ENCODE data around the gene ARMC7.

DNA sequence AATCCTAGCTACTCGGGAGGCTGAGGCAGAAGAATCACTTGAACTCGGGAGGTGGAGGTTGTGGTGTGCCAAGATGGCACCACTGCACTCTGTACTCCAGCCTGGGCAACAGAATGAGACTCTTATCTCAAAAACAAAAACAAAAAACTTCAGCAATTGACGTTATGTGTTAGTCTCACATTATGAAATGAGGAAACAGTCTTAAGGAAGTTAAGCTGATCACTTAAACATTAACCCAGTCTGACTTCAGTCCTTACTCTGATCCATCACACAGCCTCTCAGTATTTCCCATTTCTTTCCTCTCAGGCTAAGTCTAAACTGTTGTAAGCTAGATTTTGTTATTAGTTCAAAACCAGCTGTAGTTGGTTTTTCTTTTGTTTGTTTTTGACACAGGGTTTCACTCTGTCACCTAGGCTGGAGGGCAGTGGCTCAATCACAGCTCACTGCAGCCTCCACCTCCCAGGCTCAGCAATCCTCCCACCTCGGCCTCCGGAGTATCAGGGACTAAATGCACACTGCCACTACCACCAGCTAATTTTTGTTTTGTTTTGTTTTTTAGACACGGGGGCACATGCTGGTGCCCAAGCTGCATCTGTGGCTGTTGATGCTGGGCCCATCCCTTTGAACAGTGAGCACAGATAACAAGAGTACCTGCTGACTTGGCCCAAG is 38.2 kb downstream of the ARMC7 start:
- TF ChIP-seq KDM1A (IDR thresholded peaks at IDR 0.05; ENCODE audit: borderline replicate concordance) (no peak), JUNB (IDR thresholded peaks at IDR 0.05) (no peak), MAX (IDR thresholded peaks at IDR 0.05; ENCODE audit: low read depth, low read length) (no peak), ZZZ3 (IDR thresholded peaks at IDR 0.05; ENCODE audit: control insufficient read depth, insufficient read length, low read depth) (no peak), PAX8 (IDR thresholded peaks at IDR 0.05) (no peak), CBFB (IDR thresholded peaks at IDR 0.05; ENCODE audit: low read depth) (no peak), SRF (IDR thresholded peaks at IDR 0.05; ENCODE audit: low read depth in 2 of 2, low read length in 2 of 2) (no peak), BHLHE40 (IDR thresholded peaks at IDR 0.05; ENCODE audit: borderline replicate concordance in 1 of 2, low read depth in 2 of 2, low read length in 1 of 2) (no peak), YY1 (IDR thresholded peaks at IDR 0.05; ENCODE audit: low read depth, low read length) (no peak), POLR2A (IDR thresholded peaks at IDR 0.05; ENCODE audit: low read depth, low read length) (no peak), ESRRA (IDR thresholded peaks at IDR 0.05; ENCODE audit: low read length) (no peak), RAD51 (IDR thresholded peaks at IDR 0.05) (no peak), HDAC6 (IDR thresholded peaks at IDR 0.05; ENCODE audit: unreplicated experiment) (no peak)
- TF ChIP-seq, protein P1, sequence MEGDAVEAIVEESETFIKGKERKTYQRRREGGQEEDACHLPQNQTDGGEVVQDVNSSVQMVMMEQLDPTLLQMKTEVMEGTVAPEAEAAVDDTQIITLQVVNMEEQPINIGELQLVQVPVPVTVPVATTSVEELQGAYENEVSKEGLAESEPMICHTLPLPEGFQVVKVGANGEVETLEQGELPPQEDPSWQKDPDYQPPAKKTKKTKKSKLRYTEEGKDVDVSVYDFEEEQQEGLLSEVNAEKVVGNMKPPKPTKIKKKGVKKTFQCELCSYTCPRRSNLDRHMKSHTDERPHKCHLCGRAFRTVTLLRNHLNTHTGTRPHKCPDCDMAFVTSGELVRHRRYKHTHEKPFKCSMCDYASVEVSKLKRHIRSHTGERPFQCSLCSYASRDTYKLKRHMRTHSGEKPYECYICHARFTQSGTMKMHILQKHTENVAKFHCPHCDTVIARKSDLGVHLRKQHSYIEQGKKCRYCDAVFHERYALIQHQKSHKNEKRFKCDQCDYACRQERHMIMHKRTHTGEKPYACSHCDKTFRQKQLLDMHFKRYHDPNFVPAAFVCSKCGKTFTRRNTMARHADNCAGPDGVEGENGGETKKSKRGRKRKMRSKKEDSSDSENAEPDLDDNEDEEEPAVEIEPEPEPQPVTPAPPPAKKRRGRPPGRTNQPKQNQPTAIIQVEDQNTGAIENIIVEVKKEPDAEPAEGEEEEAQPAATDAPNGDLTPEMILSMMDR (IDR thresholded peaks at IDR 0.05 in 2 of 3, conservative IDR thresholded peaks at IDR 0.05 in 1 of 3; ENCODE audit: control insufficient read depth in 2 of 3, extremely low read depth in 1 of 3, insufficient read depth in 1 of 3, low read depth in 3 of 3, low read length in 3 of 3): no peak

Measured in GM12878 (cell line).